Neural progenitor cell (in vitro differentiated cells): ENCODE data around the gene DENND2D. TPM values are rescaled to one million over a fixed set of nuclear protein-coding genes. Genes with fewer than 3 reads are reported as not detected.

Experiments used
- DNase-seq: peaks from one replicate; pipeline ENCODE4 v3.0.0-alpha.2; 2016; ENCODE audit warnings: low spot score
- H2AFZ ChIP-seq: fragments of 200-600 bp; sonication (generic); replicated peaks from 2 replicates; pipeline ENCODE4 v1.6.1; 2016; ENCODE audit warnings: antibody characterized with exemption
- H3F3A ChIP-seq: fragments of 200-600 bp; sonication (generic); 2 replicates; pipeline ENCODE4 v1.6.1; 2016; ENCODE audit warnings: antibody characterized with exemption, low read depth
- H3K27ac ChIP-seq: fragments of 200-600 bp; sonication (generic); 2 replicates; pipeline ENCODE4 v1.5.1; 2016; ENCODE audit warnings: mild to moderate bottlenecking
- H3K27me3 ChIP-seq: fragments of 200-600 bp; sonication (generic); 2 replicates; pipeline ENCODE4 v1.6.1; 2016; ENCODE audit warnings: mild to moderate bottlenecking, moderate library complexity
- H3K36me3 ChIP-seq: fragments of 200-600 bp; sonication (generic); 2 replicates; pipeline ENCODE4 v1.5.1; 2016
- H3K4me1 ChIP-seq: fragments of 200-600 bp; sonication (generic); 2 replicates; pipeline ENCODE4 v1.6.1; 2016; ENCODE audit warnings: mixed run types
- H3K4me2 ChIP-seq: fragments of 200-600 bp; sonication (generic); 2 replicates; pipeline ENCODE4 v1.6.1; 2016
- H3K4me3 ChIP-seq: fragments of 200-600 bp; sonication (generic); 2 replicates; pipeline ENCODE4 v1.5.1; 2016
- H3K79me2 ChIP-seq: fragments of 200-600 bp; sonication (generic); 2 replicates; pipeline ENCODE4 v1.6.1; 2016; ENCODE audit warnings: low read depth
- H3K9ac ChIP-seq: fragments of 200-600 bp; sonication (generic); 2 replicates; pipeline ENCODE4 v1.6.1; 2016
- H3K9me3 ChIP-seq: fragments of 200-600 bp; sonication (generic); 2 replicates; pipeline ENCODE4 v1.5.1; 2016; ENCODE audit warnings: low read depth
- H4K20me1 ChIP-seq: fragments of 200-600 bp; sonication (generic); 2 replicates; pipeline ENCODE4 v1.6.1; 2016; ENCODE audit warnings: low read depth
- H3K27ac Mint-ChIP-seq: 3 replicates; pipeline ENCODE4 v1.8.0; 2021; ENCODE audit warnings: mixed read lengths
- H3K27me3 Mint-ChIP-seq: 2 replicates; pipeline ENCODE4 v1.8.0; 2022; ENCODE audit warnings: low read depth, mild to moderate bottlenecking, inconsistent platforms, moderate library complexity, mixed read lengths; ENCODE audit not compliant: insufficient read depth
- H3K36me3 Mint-ChIP-seq: 3 replicates; pipeline ENCODE4 v1.8.0; 2021; ENCODE audit warnings: mixed read lengths
- H3K4me1 Mint-ChIP-seq: 3 replicates; pipeline ENCODE4 v1.8.0; 2021; ENCODE audit warnings: mixed read lengths
- H3K4me3 Mint-ChIP-seq: 3 replicates; pipeline ENCODE4 v1.8.0; 2021; ENCODE audit warnings: mild to moderate bottlenecking, moderate library complexity, mixed read lengths
- H3K9me3 Mint-ChIP-seq: 3 replicates; pipeline ENCODE4 v1.8.0; 2020; ENCODE audit warnings: mixed read lengths
- CTCF ChIP-seq: fragments of 200-600 bp; sonication (generic); IDR thresholded peaks from 2 replicates; pipeline ENCODE4 v1.5.1; 2017; ENCODE audit warnings: antibody characterized with exemption, mild to moderate bottlenecking
- EZH2 ChIP-seq: fragments of 200-600 bp; sonication (generic); IDR thresholded peaks from 2 replicates; pipeline ENCODE4 v1.6.1; 2017; ENCODE audit warnings: antibody characterized with exemption, mild to moderate bottlenecking, moderate library complexity
- EZH2phosphoT487 ChIP-seq: fragments of 200-600 bp; sonication (generic); IDR thresholded peaks from 2 replicates; pipeline ENCODE4 v1.6.1; 2017; ENCODE audit warnings: antibody characterized with exemption
- total RNA-seq: library from RNA; depleted of rRNA; stranded (reverse); fragments of >200 nt; gene quantifications from 2 replicates; pipeline ENCODE4 v1.2.3, GENCODE V29; 2015; ENCODE audit warnings: low replicate concordance

DENND2D gene
- total RNA-seq, 1 donor from 2014 or later: not detected

- Mint-ChIP-seq H3K27me3 (peaks cover 6% of the 10 kb centered on the region), H3K36me3 (no peaks in the 10 kb centered on the region), H3K4me3 (no peak overlapping the region), H3K27ac (no peak overlapping the region), H3K9me3 (no peaks in the 10 kb centered on the region), H3K4me1 (peaks cover 2% of the 10 kb centered on the region)
- no peak overlapping the region for H3K9ac ChIP-seq
- peak overlapping the region; percentile 45 for H2AFZ ChIP-seq
- H3K79me2 ChIP-seq: no peaks in the 10 kb centered on the region
- no peak overlapping the region for H3K4me3 ChIP-seq
- no peaks in the 10 kb centered on the region for H3F3A ChIP-seq
- no peaks in the 10 kb centered on the region for H3K36me3 ChIP-seq
- H4K20me1 ChIP-seq: no peaks in the 10 kb centered on the region
- TF ChIP-seq EZH2 (no peak), EZH2phosphoT487 (no peak), CTCF (no peak)
- H3K27ac ChIP-seq: no peak overlapping the region
- peaks cover 17% of the 10 kb centered on the region for H3K4me1 ChIP-seq
- H3K27me3 ChIP-seq: no peaks in the 10 kb centered on the region
- no peaks in the 10 kb centered on the region for H3K9me3 ChIP-seq
- no peak overlapping the region for H3K4me2 ChIP-seq
- no peak for DNase-seq
Observed at GRCh38 chr1:111212634-111213335, 12.3 kb upstream of the DENND2D start.

- H3K9ac ChIP-seq: no peak overlapping the region
- TF ChIP-seq CTCF: no peak
- TF ChIP-seq EZH2: no peak
- TF ChIP-seq EZH2phosphoT487: no peak
- no peaks in the 10 kb centered on the region for H3K9me3 ChIP-seq
- no peak overlapping the region for H3K4me2 ChIP-seq
- H2AFZ ChIP-seq: no peak overlapping the region
- no peak overlapping the region for H3K27ac ChIP-seq
- Mint-ChIP-seq H3K27ac (no peak overlapping the region), H3K9me3 (no peaks in the 10 kb centered on the region), H3K4me3 (no peak overlapping the region), H3K36me3 (no peaks in the 10 kb centered on the region), H3K27me3 (peaks cover 8% of the 10 kb centered on the region), H3K4me1 (peaks cover 2% of the 10 kb centered on the region)
- no peak overlapping the region for H3K4me3 ChIP-seq
- H3K36me3 ChIP-seq: no peaks in the 10 kb centered on the region
- peaks cover 17% of the 10 kb centered on the region for H3K4me1 ChIP-seq
- H3F3A ChIP-seq: no peaks in the 10 kb centered on the region
- H3K27me3 ChIP-seq: no peaks in the 10 kb centered on the region
- no peak for DNase-seq
- no peaks in the 10 kb centered on the region for H3K79me2 ChIP-seq
- no peaks in the 10 kb centered on the region for H4K20me1 ChIP-seq
Observed at GRCh38 chr1:111211921-111212320, 11.5 kb upstream of the DENND2D start.

GRCh38 chr1:111209622-111210021 lies 9.2 kb upstream of the DENND2D start:
- Histone ChIP-seq H3K36me3 (no peaks in the 10 kb centered on the region), H2AFZ (no peak overlapping the region), H3K9me3 (no peaks in the 10 kb centered on the region), H3K27me3 (peaks cover 14% of the 10 kb centered on the region), H3K9ac (no peak overlapping the region), H4K20me1 (no peaks in the 10 kb centered on the region), H3K4me2 (no peak overlapping the region), H3K4me1 (peaks cover 9% of the 10 kb centered on the region), H3K27ac (no peak overlapping the region), H3K79me2 (no peaks in the 10 kb centered on the region), H3F3A (no peaks in the 10 kb centered on the region), H3K4me3 (no peak overlapping the region)
- peaks cover 2% of the 10 kb centered on the region for H3K4me1 Mint-ChIP-seq
- no peaks in the 10 kb centered on the region for H3K9me3 Mint-ChIP-seq
- H3K4me3 Mint-ChIP-seq: no peak overlapping the region
- peaks cover 18% of the 10 kb centered on the region for H3K27me3 Mint-ChIP-seq
- H3K27ac Mint-ChIP-seq: no peak overlapping the region
- H3K36me3 Mint-ChIP-seq: no peaks in the 10 kb centered on the region
- DNase-seq: no peak
- TF ChIP-seq EZH2: no peak
- no peak for TF ChIP-seq CTCF
- TF ChIP-seq EZH2phosphoT487: no peak
